Anterior cingulate cortex (tissue), 58 donors: ENCODE data around the gene BICC1.

Experiments
- DNase-seq, 58 donors: peaks; one replicate each; lab custom pipeline; 2025; lab: John Stamatoyannopoulos, UW

Gene BICC1

DNA sequence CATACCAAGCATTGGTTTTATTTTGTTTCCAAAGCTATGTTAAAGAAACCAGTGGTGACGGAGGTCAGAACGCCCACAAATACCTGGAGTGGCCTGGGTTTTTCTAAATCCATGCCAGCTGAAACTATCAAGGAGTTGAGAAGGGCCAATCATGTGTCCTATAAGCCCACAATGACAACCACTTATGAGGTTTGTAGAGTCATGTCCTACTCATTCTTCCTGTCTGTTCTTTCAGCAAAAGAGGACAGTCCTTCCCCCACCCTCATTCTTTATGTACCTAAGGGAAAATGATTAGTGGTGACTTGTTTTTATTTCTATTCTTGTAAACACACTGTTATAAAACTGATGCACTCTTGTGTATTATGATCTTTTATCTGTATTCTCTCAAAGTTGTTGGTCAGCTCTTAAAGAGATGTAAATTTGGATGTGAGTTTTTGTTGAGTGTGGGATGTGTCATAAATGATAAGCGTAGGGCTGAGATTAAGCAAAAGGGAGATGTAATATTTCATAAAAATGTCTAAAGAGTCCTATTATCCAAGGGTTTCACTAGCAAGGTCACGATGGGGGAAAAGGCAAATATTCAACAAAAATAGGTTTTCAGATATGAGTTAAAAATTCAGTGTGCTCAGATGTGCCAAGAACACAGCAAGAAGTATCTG lies 294.4 kb downstream of the BICC1 start:
- no peak for DNase-seq

DNA sequence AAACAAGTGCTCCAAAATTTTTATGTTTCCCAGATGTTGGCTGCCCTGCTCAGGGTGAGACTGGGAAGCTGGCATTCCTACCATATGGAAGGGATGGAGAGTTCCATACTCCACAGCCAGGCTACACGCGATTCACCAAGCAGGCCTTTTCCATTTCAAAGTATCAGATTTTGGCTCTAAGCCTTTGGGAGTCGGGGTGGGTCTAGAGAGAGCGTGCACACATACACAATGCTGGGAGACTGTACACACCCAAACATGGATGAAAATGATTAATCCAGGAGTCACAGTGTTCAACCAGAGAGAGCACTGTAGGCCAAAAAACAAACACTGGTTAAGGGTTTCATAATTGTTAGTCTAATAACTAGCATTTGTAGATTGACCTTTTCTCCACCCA lies 295.0 kb downstream of the BICC1 start:
- DNase-seq = no peak

DNA sequence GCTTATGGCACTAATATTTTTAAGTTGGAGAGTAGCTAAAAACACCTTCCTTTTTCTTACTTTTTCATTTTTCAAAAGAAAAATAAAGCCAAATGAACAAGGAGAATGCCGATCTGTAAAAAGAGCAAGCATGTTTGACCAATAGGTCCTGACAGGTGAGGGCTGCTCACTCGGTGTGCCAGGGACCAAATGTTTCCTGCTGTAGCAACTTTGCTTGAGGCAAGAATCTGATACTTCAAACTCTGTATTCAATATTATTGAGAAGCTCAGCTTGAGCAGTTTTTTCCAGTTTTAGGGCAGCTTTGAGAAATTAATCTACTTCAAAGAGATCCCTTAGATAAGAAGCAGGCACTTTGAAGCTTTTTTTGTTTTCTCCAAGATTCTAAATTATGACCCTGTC lies 298.1 kb downstream of the BICC1 start:
- DNase-seq = no peak

DNA sequence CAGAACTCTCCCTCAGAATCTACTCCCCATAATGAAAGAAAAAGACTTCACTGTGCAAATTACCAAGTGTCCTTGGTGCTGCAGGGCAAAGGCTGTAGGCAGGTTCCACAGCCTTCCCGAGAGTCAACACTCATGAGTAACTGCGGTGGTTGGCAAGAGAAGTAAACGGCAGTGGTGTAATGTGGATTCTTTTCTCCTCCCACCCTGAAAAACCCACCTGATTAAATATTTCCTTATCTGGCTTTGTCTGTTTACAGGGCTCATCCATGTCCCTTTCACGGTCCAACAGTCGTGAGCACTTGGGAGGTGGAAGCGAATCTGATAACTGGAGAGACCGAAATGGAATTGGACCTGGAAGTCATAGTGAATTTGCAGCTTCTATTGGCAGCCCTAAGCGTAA lies 300.9 kb downstream of the BICC1 start:
- DNase-seq = no peak

DNA sequence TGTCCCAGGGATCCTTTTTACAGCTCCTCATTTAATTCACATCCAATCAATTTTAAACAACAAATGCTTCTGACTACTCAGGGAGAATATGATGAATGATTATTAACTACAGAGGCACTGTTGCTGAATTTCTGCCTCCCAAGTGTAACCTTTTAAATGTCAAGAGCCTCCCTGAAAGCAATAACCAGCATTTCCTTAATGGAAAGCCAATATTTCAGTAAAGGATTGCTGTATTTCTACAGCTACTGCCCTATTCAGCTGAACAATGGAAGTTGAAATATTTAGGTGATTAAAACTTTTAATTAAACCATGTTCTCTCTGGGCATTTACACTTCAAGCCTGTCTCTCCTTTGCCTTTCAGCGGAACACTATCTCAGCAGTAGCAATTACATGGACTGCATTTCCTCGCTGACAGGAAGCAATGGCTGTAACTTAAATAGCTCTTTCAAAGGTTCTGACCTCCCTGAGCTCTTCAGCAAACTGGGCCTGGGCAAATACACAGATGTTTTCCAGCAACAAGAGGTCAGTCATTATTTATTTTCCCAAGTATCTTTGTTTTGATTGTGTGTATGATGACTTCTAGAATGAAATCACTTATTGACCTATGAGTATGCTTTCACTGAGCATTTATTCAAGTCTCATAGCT lies 304.7 kb downstream of the BICC1 start:
- DNase-seq = no peak

DNA sequence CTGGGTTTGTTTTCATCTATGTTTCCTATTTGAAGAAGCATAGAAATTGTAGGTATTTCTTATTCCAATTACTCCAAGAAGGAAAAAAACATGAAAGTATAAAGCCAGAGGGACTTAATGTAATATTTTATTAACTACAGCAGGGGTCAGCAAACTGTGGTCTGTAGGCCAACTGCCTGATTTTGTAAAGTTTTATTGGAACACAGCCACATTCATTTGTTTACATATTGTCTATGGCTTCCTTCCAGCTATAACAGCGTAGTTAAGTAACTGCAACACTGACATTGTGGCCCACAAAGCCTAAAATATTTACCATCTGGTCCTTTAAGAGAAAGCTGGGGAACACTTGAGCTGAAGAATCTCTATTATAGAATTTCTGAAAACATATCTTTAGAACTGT lies 306.2 kb downstream of the BICC1 start:
- no peak for DNase-seq

DNA sequence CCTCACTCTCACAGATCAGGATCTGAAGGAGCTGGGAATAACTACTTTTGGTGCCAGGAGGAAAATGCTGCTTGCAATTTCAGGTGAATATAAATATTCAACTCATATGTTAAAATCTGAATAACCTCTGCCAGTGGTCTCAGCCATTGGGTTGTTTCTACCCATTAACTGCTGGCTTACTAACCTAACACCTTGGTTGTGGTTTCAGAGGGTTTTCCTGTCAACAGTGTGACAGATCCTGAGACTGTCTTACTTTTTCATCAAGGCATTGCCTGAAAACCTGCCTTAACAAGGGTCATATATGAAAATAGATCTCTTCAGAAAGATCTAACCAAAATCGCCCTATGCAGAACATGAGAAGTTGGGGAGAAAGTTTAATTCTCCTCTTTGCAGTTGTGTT lies 307.7 kb downstream of the BICC1 start:
- DNase-seq = no peak

DNA sequence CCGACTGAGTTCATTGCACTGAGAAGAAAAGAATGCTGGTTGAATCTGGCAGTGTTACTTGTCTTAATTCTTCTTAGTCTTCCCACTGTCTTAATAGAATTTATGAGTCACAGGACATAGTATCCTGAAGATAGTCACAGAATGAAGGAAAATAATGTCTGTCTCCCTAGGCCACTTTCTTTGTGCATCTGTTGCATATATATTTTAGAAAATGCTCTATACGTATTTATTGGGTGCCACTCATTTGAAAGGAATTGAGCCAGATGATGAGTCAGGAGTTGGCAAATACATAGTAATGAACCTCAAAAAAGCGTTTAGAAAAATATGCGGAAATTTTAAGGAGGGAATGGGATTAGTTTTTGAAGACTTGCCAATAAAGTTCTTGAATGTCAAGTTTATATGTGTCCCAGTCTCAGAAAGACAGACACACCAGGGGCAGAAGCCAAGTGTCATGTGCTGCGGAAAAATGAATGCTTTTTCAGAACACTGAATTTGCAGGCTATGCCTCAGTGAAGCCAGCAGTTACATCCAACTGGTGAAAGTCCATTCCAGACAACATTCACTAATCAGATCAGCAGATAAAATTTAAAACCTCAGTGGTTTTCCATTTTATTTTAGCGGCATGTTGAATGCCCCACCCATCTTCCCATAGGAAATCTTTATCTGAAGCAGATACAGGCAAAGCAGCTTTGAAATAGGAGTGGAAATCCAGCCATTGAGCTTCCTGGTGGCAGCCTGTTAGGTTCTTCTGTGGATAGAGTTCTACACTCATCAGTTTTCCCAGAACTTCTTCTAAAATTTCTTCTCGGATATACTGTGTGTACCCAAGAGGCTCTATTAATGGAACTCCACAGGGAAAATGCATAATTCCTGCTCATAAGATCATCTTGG lies 308.4 kb downstream of the BICC1 start:
- no peak for DNase-seq

DNA sequence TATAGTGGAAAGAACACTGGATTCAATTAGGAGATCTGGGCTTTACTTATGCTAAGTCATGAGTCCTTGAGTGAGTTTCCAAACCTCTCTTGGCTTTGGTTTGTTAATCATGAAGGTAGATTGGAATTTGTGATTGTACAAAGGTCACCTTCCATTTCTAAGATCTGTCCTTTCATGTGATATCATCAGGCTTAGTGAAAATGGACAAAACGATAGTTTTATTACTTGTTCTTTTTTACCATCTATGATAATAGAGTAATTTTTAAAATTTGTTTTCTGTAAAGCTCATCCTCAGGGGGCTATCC lies 309.0 kb downstream of the BICC1 start:
- DNase-seq = no peak

DNA sequence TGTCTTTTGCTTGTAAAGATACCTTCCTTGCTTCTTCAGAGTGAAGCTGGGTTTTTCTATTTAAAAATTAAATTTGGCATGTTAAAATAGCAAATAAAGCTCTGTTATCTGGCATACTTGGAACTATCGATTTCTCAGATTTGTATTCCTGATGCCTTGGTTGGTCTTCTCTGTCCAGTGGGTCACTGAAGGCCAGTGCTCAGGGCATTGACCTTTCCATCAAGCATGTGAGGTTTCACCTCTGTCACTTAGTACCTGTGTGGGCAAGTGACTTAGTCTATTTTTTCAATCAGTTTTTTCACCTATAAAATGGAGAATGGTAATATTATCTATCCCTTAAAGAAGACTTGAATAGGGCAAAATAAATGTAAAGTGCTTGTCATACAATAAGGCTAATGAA lies 311.3 kb downstream of the BICC1 start:
- DNase-seq = no peak

DNA sequence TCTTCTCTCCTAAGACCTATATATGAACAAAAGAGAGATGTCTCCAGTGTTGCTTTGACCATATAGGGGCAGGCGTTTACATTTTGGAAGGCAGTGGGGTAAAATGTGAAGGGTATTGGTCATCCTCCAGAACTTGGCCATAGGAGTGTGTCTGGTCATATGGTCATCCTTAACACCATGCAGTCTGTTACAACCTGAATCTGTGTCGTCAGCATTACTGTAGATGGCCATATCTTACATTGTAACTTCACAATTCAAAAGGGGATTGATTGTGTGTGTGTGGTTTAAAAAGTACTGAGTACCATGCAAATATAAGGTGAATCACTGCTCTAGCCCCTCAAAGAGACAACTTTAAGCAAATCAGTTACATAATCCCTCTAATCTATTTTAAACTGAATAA lies 311.7 kb downstream of the BICC1 start:
- no peak for DNase-seq

DNA sequence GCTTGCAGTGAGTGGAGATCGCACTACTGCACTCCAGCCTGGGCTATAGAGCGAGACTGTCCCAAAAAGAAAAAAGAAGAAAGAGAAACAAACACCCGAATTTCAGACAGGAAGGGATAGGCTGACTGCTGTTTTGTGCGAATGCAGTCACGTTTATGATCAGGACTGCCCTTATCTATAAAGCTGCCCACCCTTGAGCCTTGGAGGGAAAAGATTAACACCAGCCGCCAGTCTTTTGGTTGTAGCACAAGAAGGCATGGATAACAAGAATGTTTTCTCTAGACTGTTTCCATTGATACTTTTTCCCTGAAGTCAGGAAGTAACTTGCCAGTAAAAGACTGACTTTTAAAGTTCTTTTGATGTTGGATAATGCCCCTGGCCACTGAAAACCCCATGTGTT lies 314.0 kb downstream of the BICC1 start:
- DNase-seq = no peak

DNA sequence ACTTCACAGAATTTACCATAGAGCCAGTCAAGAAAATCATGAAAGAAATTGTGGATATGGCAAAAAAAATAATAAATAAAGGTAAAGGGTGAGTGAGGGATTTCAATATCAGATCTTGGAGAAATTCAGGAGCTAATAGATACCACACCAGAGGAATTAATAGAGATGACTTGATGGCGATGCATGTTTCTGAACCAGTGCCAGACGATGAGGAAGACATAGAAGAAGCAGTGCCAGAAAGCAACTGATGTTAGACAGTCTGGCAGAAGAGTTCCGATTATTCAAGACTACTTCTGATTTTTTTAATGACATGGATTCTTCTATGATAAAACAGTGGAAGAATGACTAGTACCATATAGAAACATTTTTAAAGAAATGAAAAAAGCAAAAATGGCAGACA lies 314.7 kb downstream of the BICC1 start:
- DNase-seq = no peak

DNA sequence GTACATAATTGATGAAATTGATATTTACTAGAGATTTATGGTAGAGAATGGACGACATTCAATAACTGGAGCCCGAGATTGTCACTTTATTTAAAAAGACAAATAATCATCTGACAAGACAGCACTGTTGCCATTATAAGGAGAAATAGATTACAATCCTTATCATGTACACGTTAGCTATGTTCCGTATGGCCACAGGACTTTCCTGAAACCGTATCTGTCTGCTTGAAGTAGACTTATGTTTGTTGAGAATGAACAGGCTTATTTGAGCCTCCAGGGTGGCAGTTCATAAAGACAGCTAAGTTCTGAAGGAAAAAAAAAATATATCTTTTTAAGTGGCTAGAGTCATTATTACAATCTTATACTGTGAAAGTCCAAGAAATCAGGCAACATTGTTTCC lies 317.2 kb downstream of the BICC1 start:
- no peak for DNase-seq

DNA sequence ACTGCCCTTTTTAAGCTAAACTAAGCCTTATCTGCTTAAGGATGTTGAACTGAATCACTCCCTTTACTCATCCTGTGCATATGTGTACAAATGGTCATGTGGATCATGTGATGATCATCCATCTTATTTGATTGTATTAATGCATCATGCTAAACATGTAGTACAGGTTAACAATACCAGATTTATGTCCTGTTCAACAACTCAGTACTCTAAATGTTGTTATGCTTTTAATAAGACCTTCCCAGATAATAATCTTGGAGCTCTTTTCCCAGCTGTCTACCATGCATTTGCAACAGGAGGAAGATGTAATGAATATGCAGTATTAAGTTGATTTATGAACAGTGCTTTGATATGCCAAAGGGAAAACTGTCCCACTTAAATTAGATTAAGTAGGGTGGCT lies 318.0 kb downstream of the BICC1 start:
- DNase-seq = no peak

DNA sequence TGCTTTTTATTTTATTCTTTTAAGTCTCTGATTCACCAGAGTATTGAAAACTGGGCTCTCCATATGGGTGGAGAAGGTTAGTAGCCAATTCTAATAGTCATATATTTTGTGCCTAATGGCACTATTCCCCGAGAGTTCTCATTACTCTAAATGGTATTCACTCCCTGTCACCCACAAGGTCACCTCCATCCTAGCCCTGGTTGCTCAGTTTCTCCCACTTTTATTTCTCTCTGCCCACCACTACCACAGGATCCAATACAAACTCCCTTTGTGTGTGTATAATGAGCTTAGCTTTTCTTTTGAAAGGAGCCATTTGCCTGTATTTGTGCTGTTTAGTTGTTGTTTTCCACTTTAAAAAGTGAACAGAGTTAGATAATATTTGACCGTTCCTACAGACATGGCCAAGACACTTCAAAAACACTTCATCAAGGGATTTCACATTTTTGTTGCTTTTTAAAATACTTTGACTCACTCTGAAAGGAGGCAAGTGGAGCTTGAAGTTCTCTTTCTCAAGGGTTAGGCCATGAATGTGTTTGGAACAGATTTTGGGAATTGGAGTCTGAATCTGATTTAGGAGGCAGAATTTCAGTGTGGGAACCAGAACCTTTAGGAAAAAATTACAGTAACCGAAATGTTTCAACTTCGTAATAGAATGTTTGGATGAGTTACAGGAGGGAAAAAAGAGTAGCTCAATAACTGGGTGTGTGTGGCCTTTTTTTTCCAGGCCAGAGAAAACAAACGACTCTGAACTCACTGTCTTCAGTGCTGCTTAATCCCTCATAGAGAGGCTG lies 321.3 kb downstream of the BICC1 start:
- peak in 2 of 58 donors; percentile 1 to 41 for DNase-seq

DNA sequence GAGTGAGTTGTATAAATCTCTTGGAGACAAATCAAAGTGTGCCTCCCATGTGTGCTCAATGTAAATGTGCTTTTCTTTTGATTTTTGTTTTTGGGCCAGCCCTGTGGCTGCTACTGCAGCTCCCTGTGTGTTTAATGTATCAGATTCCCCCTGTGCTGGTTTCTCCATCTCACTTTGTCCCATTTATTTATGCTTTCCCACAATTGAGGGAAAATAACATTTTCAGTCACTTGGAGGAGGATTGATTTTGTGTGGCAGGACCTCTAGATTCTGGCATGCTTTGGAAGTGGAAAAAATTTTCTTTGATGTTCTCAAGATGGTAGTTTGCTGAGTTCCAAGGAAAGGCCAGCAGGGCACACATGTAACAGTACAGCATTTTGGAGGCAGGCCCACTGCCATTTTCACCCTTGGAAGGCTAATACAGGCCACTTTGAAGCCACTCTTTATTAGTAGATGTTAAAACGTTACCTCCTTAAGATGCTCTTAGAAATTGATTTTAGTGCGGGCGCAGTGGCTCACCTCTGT lies 323.6 kb downstream of the BICC1 start:
- DNase-seq = no peak

DNA sequence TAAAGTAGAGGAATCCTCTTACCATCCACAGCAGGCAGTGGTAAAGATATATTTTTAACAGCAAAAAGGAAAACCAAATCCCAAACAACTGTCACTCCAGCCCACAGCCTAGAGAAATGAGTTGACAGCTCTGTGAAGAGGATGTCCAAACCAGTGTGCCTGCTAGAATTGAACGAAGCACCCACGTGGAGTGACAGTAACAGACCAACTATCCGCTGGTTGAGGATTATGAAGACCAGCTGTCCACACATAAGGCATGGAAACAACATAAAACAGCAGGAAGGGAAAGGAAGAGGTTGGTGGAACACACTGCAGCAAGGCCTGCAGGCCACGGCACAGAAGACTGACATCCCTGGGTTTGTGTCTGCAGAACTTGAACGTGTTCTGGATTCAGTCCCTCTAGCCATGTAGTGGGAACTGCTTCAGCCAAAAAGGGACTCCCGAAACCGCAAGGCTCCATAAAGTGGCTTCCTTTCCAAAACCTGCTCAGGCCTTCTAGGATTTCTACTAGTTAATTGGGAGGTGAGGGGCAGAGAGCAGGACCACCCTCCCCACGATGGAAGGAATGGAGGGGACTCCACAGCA lies 324.4 kb downstream of the BICC1 start:
- DNase-seq = peak in 4 of 58 donors; percentile 2 to 7 (median 6)

DNA sequence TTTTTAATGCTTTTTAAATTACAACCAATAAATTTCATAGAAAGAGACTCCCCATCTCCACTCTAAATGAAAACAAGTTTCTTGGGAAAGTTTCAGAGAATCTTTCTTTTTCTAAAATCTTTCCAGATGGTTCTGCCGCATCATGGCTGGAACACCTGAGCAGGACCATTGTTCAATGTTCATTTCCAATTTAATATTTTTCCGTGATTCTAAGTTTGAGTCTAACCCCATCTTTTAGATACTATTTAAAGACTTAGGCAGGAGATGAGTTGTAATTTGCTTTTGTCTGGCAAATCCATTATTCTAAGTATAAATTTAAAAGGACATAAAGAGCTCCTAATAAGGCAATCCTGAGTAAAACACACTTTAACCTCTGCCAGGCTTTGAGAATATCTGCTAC lies 325.2 kb downstream of the BICC1 start:
- DNase-seq = no peak

DNA sequence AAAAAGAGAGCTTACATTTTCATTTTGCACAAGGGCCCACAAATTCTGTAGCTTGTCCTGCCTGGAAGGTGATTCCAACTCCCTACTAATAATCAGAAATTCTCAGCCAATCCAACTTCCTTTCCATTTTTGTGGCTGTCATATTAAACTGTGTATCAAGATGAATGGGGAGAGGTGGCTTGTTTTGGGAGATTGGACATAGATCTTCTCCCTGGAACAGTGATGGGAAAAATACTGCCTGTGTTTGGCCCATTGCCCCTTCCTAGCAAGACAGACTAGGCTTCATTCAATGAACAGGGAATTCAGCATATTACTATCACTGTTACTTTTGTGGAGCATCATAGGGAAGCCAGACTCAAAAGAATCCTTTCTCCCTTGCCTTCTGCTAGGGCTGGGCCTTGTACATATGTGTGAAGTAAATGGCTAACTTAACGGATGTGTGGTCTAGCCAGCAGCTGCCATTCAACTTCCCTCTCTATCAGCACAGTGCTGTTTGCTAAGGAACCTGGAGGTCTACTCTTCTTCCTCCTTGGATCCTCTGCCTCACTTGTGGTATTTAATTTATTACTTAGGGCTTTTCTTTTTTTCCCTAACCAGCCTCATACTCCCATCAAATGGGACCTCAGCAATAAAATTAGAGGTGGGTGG lies 326.0 kb downstream of the BICC1 start:
- DNase-seq = no peak
